GM19023 (cell line): ENCODE measurements around the gene NANOS1.
A peak's percentile ranks its signal among the peaks of the same experiment; 100 is the strongest.
"Not testable (repeated sequence)": the region's sequence is repeated elsewhere in the genome, so short reads cannot be mapped to it uniquely, and the experiment has no call there.

ENCODE experiments used
- ATAC-seq: cut with Tn5 transposase; IDR thresholded peaks from one replicate; pipeline ENCODE4 v1.9.1; 2021; ENCODE audit warnings: mild to moderate bottlenecking, moderate library complexity; ENCODE audit not compliant: unreplicated experiment

Gene NANOS1

GRCh38 chr10:119006451-119007210 is 22.9 kb upstream of the NANOS1 start:
- ATAC-seq: no peak

- ATAC-seq: no peak
Measured at GRCh38 chr10:119007211-119007574, 22.3 kb upstream of the NANOS1 start.

DNA sequence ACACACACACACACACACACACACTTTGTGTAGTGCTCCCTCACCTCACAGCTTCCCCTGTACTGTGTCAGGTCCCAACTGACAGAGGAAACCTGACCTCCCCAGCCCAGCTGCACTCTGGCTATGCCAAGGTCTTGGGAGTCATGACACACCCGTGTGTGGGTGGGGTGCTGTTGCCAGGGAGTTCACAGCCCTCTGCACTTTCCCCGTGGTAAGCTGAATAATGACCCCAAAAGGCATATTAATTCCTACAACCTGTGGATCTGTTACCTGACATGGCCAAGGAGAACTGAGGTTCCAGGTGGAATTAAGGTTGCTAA is 8.9 kb upstream of the NANOS1 start:
- ATAC-seq: no peak

- ATAC-seq: no peak
Measured at GRCh38 chr10:119022846-119023552, 6.5 kb upstream of the NANOS1 start.

- ATAC-seq: no peak
Measured at GRCh38 chr10:119023553-119023868, 6.0 kb upstream of the NANOS1 start.

GRCh38 chr10:119024882-119025281 is 4.6 kb upstream of the NANOS1 start:
- no peak for ATAC-seq

DNA sequence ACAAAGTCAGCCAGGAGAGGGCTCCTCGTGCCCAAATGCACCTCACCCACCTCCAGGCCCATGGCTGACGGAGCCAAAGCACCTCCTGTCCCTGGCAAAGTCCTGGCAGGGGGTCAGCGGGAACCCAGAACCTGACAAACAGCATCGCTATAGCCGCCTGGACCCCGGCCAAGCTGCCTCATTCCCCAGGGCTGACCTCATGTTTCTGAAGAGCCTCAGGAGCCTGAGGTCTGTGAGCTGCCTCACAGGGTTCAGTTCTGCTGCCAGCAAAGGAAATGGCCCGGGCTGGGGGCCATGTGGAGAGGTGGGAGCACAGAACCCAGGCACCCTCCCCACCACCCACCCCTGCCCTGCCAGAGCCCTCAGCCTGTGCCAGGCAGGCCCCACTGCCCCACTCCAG is 4.2 kb upstream of the NANOS1 start:
- ATAC-seq: no peak

DNA sequence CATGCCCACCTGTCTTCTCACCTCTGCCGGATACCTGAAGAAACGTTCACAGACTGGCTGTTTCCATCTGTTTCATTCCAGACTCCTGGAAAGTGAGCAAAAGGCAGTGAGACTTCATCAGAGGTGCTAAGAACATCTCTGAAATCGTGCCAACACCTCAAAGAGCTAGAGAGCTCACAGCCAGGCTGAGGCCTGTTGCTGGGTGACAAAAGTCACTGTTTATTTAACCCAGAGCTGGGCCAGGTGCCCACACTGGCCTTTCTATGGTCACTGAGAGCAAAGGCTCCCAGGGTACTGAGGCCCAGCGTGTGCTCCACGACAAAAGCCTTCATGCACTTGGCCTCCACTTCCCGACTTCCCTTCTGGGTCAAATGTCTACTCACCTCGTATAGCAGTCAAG is 3.7 kb upstream of the NANOS1 start:
- ATAC-seq: no peak

DNA sequence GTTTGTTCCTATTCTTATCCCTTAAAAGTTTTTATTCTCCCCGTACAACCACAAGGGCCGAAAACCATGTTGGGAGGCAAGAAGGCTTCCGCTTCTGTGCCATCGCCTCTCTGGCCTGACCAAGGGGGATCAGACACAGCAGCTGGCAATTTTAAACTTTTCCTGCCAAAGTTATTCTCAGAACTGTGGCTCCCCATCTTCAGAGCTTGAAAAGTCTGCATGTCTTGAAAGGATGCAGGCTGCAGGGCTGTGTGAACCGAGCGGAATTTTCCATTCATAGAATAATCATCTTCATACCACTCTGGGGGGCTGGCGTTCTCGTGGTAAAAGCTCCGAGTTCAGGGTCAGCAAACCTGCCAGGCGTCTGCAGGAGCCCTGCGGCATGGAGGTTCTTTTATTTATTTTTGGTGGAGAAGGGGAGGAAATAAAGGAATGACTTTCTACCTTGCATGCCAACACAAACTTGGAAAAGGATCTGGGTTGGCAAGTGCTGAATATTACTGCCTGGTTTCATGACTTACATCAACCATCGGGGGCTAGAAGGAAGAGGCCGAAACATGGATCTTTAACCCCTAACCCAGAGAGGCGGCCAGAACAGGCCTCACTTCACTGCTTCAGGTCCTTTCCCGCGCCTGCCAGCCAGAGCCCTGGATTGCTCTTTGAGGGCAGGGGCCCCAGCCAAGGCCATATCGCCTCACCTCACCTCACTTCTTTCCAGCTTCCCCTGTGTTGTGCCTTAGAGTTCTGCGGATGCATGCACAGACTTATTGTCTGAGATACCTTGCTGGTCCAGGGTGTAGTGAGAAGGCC is 3.0 kb upstream of the NANOS1 start:
- no peak for ATAC-seq

DNA sequence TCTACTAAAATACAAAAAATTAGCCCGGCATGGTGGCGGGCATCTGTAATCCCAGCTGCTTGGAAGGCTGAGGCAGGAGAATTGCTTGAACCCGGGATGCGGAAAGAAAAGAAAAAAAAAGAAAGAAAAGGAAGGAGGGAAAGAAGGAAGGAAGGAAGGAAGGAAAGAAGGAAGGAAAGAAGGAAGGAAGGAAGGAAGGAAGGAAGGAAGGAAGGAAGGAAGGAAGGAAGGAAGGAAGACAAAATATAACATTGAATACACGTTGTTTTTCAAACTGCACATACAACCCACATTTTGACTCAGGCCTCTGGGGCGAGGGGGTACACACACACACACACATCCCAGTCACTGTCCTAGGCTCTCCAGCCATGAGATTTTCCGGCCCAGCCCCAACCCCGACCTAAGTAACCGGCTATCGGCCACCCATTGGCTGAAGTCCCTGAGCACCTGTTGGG is 1.0 kb upstream of the NANOS1 start:
- not testable (repeated sequence) for ATAC-seq

- ATAC-seq: peak; percentile 66
Measured at GRCh38 chr10:119028900-119029612, 458 bp upstream of the NANOS1 start.

GRCh38 chr10:119030421-119031250 is 1.1 kb downstream of the NANOS1 start:
- ATAC-seq: peak; percentile 48

DNA sequence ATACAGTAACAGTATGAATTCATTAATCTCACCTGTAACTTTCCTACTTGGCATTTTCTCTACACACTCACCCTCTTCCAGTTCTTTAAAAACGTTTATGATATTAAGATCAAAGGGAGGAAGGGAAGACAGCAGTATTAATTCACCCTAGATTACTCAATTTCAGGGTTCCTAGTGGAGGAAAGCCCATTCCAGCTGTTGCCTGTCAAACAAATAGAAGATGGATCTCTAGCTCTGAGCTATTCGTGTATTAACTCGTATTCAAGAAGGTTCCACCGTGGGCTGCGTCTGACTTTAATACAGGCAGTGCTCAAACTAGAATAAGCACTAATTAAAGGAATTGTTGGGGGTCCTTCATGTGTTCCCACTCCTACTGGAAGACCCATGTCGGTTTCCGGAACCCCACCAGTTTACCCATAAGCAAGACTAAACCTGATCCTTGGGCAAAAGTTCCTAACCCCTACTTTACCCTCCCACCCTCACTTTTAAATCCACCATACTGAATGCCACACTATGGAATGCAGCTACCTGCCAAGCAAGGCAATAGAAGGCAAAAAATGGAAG is 2.1 kb downstream of the NANOS1 start:
- ATAC-seq: no peak

- ATAC-seq: no peak
Measured at GRCh38 chr10:119039161-119039560, 9.6 kb downstream of the NANOS1 start.

GRCh38 chr10:119041326-119041725 is 11.8 kb downstream of the NANOS1 start:
- ATAC-seq: no peak

- no peak for ATAC-seq
Measured at GRCh38 chr10:119042169-119042568, 12.7 kb downstream of the NANOS1 start.

GRCh38 chr10:119045561-119045960 is 16.0 kb downstream of the NANOS1 start:
- ATAC-seq: no peak

GRCh38 chr10:119049361-119049760 is 19.8 kb downstream of the NANOS1 start:
- no peak for ATAC-seq

DNA sequence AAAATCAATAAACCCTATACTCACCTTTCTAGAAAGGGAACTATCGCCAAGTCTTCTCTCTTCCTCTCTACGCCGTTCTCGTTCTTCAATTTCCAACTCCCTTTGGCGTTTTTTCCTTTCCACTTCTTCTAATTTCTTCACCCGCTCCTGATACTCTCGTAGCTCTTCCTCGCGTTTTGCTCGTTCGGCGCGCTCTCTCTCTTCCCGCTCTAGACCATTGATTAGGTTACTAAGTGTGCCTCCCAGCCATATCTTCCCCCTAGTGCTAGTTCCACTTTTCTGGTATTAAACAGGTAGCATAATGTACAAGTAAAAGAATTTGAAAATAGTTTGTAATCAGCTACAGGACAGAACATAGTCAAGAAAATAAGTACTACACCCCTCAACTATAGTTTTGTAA is 20.3 kb downstream of the NANOS1 start:
- ATAC-seq: no peak

DNA sequence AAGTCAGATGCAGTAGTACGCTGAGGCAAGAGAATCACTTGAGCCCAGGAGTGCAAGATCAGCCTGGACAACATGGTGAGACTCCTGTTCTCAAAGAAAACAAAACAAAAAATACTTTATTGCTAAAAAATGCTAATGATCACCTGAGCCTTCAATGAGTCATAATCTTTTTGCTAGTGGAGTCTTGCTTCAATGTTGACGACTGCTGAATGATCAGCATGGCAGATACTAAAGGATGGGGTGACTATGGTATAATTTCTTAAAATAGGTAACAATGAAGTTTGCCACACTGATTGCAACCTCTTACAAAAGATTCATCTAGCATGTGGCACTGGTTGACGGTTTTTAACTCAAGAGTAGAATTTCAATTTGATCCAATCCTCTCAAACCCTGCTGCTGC is 22.3 kb downstream of the NANOS1 start:
- ATAC-seq: no peak
